ENCODE results near the gene MOB3C. TPM values are rescaled to one million over a fixed set of nuclear protein-coding genes. Genes with fewer than 3 reads are reported as not detected.

The MOB3C gene
- total RNA-seq, 1 experiment from 2014 or later = 13.2 TPM

GRCh38 chr1:46594063-46594462, 22.5 kb downstream of the MOB3C start:
- intact Hi-C loops (cut with micrococcal nuclease) = no loop called here
- no peaks in the 10 kb centered on the region for H4K20me1 ChIP-seq (ENCODE audit: low read length)

DNA sequence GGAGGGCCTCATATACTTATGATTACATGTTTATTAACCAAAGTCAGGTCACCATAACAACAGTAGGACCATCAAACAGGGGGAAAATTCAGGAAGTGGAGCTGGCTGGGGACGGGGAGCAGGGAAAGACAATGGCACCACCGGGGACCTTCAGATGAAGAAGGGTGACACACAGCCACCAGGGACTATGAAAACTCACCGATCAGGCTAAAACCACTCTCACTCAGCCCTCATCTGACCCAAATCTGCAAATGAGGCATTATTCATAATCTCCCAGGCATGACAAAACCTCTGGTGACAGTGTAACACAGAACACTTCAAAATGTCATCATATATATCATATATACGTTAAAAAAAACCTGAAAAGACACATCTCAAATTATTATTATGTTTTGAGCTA, 23.8 kb downstream of the MOB3C start:
- ChIA-PET POLR2A (ENCODE audit: unreplicated experiment) (no interaction called here), CTCF (no interaction called here)
- no peak for TF ChIP-seq EZH2 (IDR thresholded peaks at IDR 0.05; ENCODE audit: low read length, unreplicated experiment)
- TF ChIP-seq EZH2phosphoT487 (IDR thresholded peaks at IDR 0.05; ENCODE audit: borderline replicate concordance, low read length) = no peak
- TF ChIP-seq, protein P1, sequence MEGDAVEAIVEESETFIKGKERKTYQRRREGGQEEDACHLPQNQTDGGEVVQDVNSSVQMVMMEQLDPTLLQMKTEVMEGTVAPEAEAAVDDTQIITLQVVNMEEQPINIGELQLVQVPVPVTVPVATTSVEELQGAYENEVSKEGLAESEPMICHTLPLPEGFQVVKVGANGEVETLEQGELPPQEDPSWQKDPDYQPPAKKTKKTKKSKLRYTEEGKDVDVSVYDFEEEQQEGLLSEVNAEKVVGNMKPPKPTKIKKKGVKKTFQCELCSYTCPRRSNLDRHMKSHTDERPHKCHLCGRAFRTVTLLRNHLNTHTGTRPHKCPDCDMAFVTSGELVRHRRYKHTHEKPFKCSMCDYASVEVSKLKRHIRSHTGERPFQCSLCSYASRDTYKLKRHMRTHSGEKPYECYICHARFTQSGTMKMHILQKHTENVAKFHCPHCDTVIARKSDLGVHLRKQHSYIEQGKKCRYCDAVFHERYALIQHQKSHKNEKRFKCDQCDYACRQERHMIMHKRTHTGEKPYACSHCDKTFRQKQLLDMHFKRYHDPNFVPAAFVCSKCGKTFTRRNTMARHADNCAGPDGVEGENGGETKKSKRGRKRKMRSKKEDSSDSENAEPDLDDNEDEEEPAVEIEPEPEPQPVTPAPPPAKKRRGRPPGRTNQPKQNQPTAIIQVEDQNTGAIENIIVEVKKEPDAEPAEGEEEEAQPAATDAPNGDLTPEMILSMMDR (conservative IDR thresholded peaks at IDR 0.05; ENCODE audit: low read depth, low read length) = no peak
- intact Hi-C loops (cut with micrococcal nuclease) = no loop called here
- Histone ChIP-seq H3K4me3 (ENCODE audit: low read length) (no peak overlapping the region), H3K4me2 (ENCODE audit: low read length) (no peak overlapping the region), H3K4me1 (ENCODE audit: insufficient read depth, low read length) (no peaks in the 10 kb centered on the region), H3K9me2 (replicated peaks; ENCODE audit: low read length) (no peaks in the 10 kb centered on the region), H4K20me1 (ENCODE audit: low read length) (no peaks in the 10 kb centered on the region), H3K27ac (ENCODE audit: low read length) (no peak overlapping the region), H3K9ac (ENCODE audit: low read length) (no peak overlapping the region), H3K36me3 (ENCODE audit: low read depth, low read length) (peaks cover 29% of the 10 kb centered on the region), H3K79me2 (ENCODE audit: low read length) (no peaks in the 10 kb centered on the region), H3F3A (ENCODE audit: low read length, unreplicated experiment) (no peaks in the 10 kb centered on the region), H3K9me3 (ENCODE audit: low read length) (no peaks in the 10 kb centered on the region), H2AFZ (ENCODE audit: low read length) (no peak overlapping the region), H3K27me3 (ENCODE audit: low read length) (no peaks in the 10 kb centered on the region)
- ATAC-seq = no peak
- no peak for DNase-seq
- BruUV-seq (replicated peaks) = no TSS peak

More at GRCh38 chr1:46594063-46594462, 22.5 kb downstream of the MOB3C start:
- POLR2A ChIA-PET (ENCODE audit: unreplicated experiment) = no interaction called here
- Histone ChIP-seq H3K36me3 (ENCODE audit: low read depth, low read length) (peaks cover 27% of the 10 kb centered on the region; the same call in 1 of the 2 replicates), H3K79me2 (ENCODE audit: low read length) (no peaks in the 10 kb centered on the region), H3F3A (ENCODE audit: low read length, unreplicated experiment) (no peaks in the 10 kb centered on the region), H2AFZ (ENCODE audit: low read length) (no peak overlapping the region), H3K9ac (ENCODE audit: low read length) (no peak overlapping the region), H3K27ac (ENCODE audit: low read length) (no peak overlapping the region), H3K4me3 (ENCODE audit: low read length) (no peak overlapping the region), H3K4me1 (ENCODE audit: insufficient read depth, low read length) (no peaks in the 10 kb centered on the region), H3K27me3 (ENCODE audit: low read length) (no peaks in the 10 kb centered on the region), H3K4me2 (ENCODE audit: low read length) (no peak overlapping the region), H3K9me2 (replicated peaks; ENCODE audit: low read length) (no peaks in the 10 kb centered on the region), H3K9me3 (ENCODE audit: low read length) (no peaks in the 10 kb centered on the region)
- TF ChIP-seq EZH2 (IDR thresholded peaks at IDR 0.05; ENCODE audit: low read length, unreplicated experiment) = no peak
- TF ChIP-seq, protein P1 (conservative IDR thresholded peaks at IDR 0.05; ENCODE audit: low read depth, low read length) = no peak
- TF ChIP-seq EZH2phosphoT487 (IDR thresholded peaks at IDR 0.05; ENCODE audit: borderline replicate concordance, low read length) = no peak
- ATAC-seq (no peak), DNase-seq (no peak)
- CTCF ChIA-PET = no interaction called here
- BruUV-seq (replicated peaks) = no TSS peak

DNA sequence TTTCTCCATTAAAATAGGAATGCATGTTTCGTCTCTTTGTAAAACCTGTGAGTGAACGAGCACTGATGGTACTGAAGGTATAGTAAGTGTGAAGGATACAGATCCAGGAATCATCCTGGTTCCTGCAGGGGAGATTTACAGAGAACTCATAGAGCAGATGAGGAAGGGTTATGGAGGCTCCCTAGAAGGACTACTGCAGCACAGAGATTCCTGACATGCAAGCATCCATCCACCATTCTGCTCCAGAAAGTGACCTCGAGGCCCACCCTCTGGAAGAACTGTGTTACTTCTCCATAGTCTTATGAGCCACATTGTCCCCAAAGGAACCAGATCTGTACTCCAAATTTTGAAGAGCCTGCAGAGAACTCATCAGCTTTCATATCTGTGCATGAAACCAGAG, 27.1 kb downstream of the MOB3C start:
- Histone ChIP-seq H3K36me3 (ENCODE audit: low read depth, low read length) (peaks cover 30% of the 10 kb centered on the region), H3K27me3 (ENCODE audit: low read length) (no peaks in the 10 kb centered on the region), H3K4me1 (ENCODE audit: insufficient read depth, low read length) (no peaks in the 10 kb centered on the region), H3K79me2 (ENCODE audit: low read length) (no peaks in the 10 kb centered on the region), H3K4me3 (ENCODE audit: low read length) (no peak overlapping the region), H3K27ac (ENCODE audit: low read length) (no peak overlapping the region), H3K9ac (ENCODE audit: low read length) (no peak overlapping the region), H3K9me3 (ENCODE audit: low read length) (no peaks in the 10 kb centered on the region), H2AFZ (ENCODE audit: low read length) (no peak overlapping the region), H3F3A (ENCODE audit: low read length, unreplicated experiment) (no peaks in the 10 kb centered on the region), H3K9me2 (replicated peaks; ENCODE audit: low read length) (no peaks in the 10 kb centered on the region), H4K20me1 (ENCODE audit: low read length) (no peaks in the 10 kb centered on the region), H3K4me2 (ENCODE audit: low read length) (no peak overlapping the region)
- DNase-seq (no peak), ATAC-seq (no peak)
- TF ChIP-seq EZH2 (IDR thresholded peaks at IDR 0.05; ENCODE audit: low read length, unreplicated experiment) (no peak), EZH2phosphoT487 (IDR thresholded peaks at IDR 0.05; ENCODE audit: borderline replicate concordance, low read length) (no peak)
- TF ChIP-seq, protein P1 (conservative IDR thresholded peaks at IDR 0.05; ENCODE audit: low read depth, low read length) = no peak
- BruUV-seq (replicated peaks) = no TSS peak
- POLR2A ChIA-PET (ENCODE audit: unreplicated experiment) = no interaction called here
- intact Hi-C loops (cut with micrococcal nuclease) = no loop called here
- CTCF ChIA-PET = no interaction called here
